DND-41 (cell line): ENCODE data around the gene PROSER3.

ENCODE experiments used
- ATAC-seq: fragments of 200-7000 bp; cut with Tn5 transposase; 3 replicates; pipeline ENCODE4 v1.9.1; 2021; ENCODE audit warnings: low read depth; ENCODE audit not compliant: insufficient read depth
- DNase-seq: peaks from one replicate; pipeline ENCODE4 v3.0.0-alpha.2; 2020
- H2AFZ ChIP-seq: 2 replicates; pipeline ENCODE4 v1.6.0; 2012; ENCODE audit warnings: low read depth, low read length
- H3K27ac ChIP-seq: 2 replicates; pipeline ENCODE4 v1.5.1; 2012; ENCODE audit warnings: low read length, inconsistent platforms
- H3K27me3 ChIP-seq: fragments of 200-600 bp; sonication (generic); 2 replicates; pipeline ENCODE4 v1.6.0; 2012; ENCODE audit warnings: low read length, mild to moderate bottlenecking, inconsistent platforms; ENCODE audit not compliant: insufficient read depth, poor library complexity
- H3K36me3 ChIP-seq: 2 replicates; pipeline ENCODE4 v1.5.1; 2012; ENCODE audit warnings: low read length, inconsistent platforms; ENCODE audit not compliant: insufficient read depth
- H3K4me1 ChIP-seq: 2 replicates; pipeline ENCODE4 v1.5.1; 2012; ENCODE audit warnings: mild to moderate bottlenecking, low read length; ENCODE audit not compliant: insufficient read depth
- H3K4me2 ChIP-seq: 2 replicates; pipeline ENCODE4 v1.6.0; 2012; ENCODE audit warnings: mild to moderate bottlenecking, moderate library complexity, low read length, inconsistent platforms; ENCODE audit not compliant: insufficient read depth
- H3K4me3 ChIP-seq, 2 experiments: fragments of 200-600 bp in 1 of 2; shearing (Covaris generic) in 1 of 2; 2 replicates each; pipeline ENCODE4 v1.5.1; 2012 to 2016; ENCODE audit warnings: inconsistent platforms in 2 of 2, low read length in 2 of 2, mild to moderate bottlenecking in 2 of 2, low read depth in 1 of 2, moderate library complexity in 1 of 2
- H3K79me2 ChIP-seq: 2 replicates; pipeline ENCODE4 v1.6.0; 2012; ENCODE audit warnings: low read length, inconsistent platforms; ENCODE audit not compliant: insufficient read depth
- H3K9ac ChIP-seq: 2 replicates; pipeline ENCODE4 v1.6.0; 2012; ENCODE audit warnings: low read depth, mild to moderate bottlenecking, inconsistent platforms, low read length, moderate library complexity
- H3K9me3 ChIP-seq: 2 replicates; pipeline ENCODE4 v1.5.1; 2012; ENCODE audit warnings: low read length, moderate library complexity, mild to moderate bottlenecking, inconsistent platforms; ENCODE audit not compliant: insufficient read depth, severe bottlenecking
- H4K20me1 ChIP-seq: 2 replicates; pipeline ENCODE4 v1.6.0; 2012; ENCODE audit warnings: low read length; ENCODE audit not compliant: insufficient read depth
- EZH2 ChIP-seq: IDR thresholded peaks from 3 replicates; pipeline ENCODE4 v1.6.1; 2012; ENCODE audit warnings: borderline replicate concordance, low read depth, mild to moderate bottlenecking, moderate library complexity, low read length, inconsistent platforms; ENCODE audit not compliant: severe bottlenecking
- TF ChIP-seq, protein P1 (sequence below): IDR thresholded peaks from 2 replicates; pipeline ENCODE4 v1.5.1; 2012; ENCODE audit warnings: borderline replicate concordance, low read length, moderate library complexity, mild to moderate bottlenecking; ENCODE audit not compliant: poor library complexity, severe bottlenecking; ENCODE audit errors: extremely low read depth

PROSER3 gene

GRCh38 chr19:35712567-35713505 is 45.1 kb upstream of the PROSER3 start:
- Histone ChIP-seq H3K36me3 (no peaks in the 10 kb centered on the region; the same call in 1 of the 2 replicates), H3K27ac (no peak overlapping the region), H3K9me3 (no peaks in the 10 kb centered on the region), H3K79me2 (peaks cover 13% of the 10 kb centered on the region), H3K4me3 (no peak overlapping the region), H2AFZ (no peak overlapping the region), H3K4me2 (no peak overlapping the region), H3K9ac (no peak overlapping the region), H3K4me1 (peaks cover 16% of the 10 kb centered on the region), H4K20me1 (no peaks in the 10 kb centered on the region; the same call in 1 of the 2 replicates), H3K27me3 (peaks cover 6% of the 10 kb centered on the region)
- ATAC-seq (no peak), DNase-seq (no peak)
- TF ChIP-seq, protein P1, sequence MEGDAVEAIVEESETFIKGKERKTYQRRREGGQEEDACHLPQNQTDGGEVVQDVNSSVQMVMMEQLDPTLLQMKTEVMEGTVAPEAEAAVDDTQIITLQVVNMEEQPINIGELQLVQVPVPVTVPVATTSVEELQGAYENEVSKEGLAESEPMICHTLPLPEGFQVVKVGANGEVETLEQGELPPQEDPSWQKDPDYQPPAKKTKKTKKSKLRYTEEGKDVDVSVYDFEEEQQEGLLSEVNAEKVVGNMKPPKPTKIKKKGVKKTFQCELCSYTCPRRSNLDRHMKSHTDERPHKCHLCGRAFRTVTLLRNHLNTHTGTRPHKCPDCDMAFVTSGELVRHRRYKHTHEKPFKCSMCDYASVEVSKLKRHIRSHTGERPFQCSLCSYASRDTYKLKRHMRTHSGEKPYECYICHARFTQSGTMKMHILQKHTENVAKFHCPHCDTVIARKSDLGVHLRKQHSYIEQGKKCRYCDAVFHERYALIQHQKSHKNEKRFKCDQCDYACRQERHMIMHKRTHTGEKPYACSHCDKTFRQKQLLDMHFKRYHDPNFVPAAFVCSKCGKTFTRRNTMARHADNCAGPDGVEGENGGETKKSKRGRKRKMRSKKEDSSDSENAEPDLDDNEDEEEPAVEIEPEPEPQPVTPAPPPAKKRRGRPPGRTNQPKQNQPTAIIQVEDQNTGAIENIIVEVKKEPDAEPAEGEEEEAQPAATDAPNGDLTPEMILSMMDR, result no peak
- TF ChIP-seq EZH2, result no peak

GRCh38 chr19:35713506-35713850 is 44.5 kb upstream of the PROSER3 start:
- no peak for TF ChIP-seq EZH2
- TF ChIP-seq, protein P1, result no peak
- H4K20me1 ChIP-seq, result peaks cover 1% of the 10 kb centered on the region
- no peak overlapping the region for H3K27ac ChIP-seq
- peaks cover 19% of the 10 kb centered on the region for H3K79me2 ChIP-seq
- no peak for ATAC-seq
- no peak overlapping the region for H3K9ac ChIP-seq
- H3K36me3 ChIP-seq, result no peaks in the 10 kb centered on the region; the same call in 1 of the 2 replicates
- peaks cover under 1% of the 10 kb centered on the region for H3K27me3 ChIP-seq
- H3K9me3 ChIP-seq, result no peaks in the 10 kb centered on the region
- no peak overlapping the region for H2AFZ ChIP-seq
- no peak for DNase-seq
- no peak overlapping the region for H3K4me3 ChIP-seq
- H3K4me2 ChIP-seq, result no peak overlapping the region
- peaks cover 17% of the 10 kb centered on the region for H3K4me1 ChIP-seq

DNA sequence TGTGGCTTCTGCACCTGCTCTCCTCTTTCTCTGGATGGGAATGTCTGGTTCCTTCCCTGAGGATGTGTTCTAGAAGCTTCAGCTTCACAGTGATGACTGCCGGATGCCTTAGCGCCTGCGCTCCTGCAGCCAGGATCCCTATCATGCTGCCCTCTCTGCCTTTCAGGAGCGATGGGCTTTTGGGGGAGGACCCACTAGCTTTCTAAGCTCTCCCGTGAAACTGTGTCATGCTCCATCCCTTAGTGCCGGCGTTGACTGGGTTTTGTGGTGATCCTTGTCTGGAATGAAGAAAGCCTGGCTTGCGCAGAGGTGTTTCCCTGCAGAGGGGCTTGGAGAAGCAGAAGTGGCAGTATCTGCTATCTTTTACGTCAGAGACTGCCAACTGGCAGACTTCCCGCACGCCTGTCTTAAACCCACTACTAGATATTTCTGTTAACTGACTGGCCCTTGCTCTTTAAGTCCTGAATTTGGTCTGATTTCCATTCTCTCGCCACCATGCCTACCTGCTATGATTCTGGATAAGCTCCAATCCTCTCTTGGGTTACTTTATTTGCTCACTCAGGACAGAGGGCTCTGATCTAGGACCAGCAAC is 44.0 kb upstream of the PROSER3 start:
- Histone ChIP-seq H3K79me2 (peaks cover 24% of the 10 kb centered on the region), H3K4me1 (peaks cover 22% of the 10 kb centered on the region), H3K9me3 (no peaks in the 10 kb centered on the region), H3K9ac (no peak overlapping the region), H3K36me3 (peaks cover 1% of the 10 kb centered on the region; the same call in 1 of the 2 replicates), H3K27me3 (no peaks in the 10 kb centered on the region), H3K4me2 (no peak overlapping the region), H3K27ac (no peak overlapping the region), H4K20me1 (peaks cover 7% of the 10 kb centered on the region), H3K4me3 (no peak overlapping the region), H2AFZ (no peak overlapping the region)
- DNase-seq, result no peak
- TF ChIP-seq EZH2, result no peak
- TF ChIP-seq, protein P1, result no peak
- ATAC-seq, result no peak
